ENCODE data around the gene ZNF280B.
"Not testable (repeated sequence)": the region's sequence is repeated elsewhere in the genome, so short reads cannot be mapped to it uniquely, and the experiment has no call there.

Gene ZNF280B

GRCh38 chr22:22462813-22463567 lies 45.6 kb downstream of the ZNF280B start:
- no peak for DNase-seq

- no peak for DNase-seq
These were observed 47.0 kb downstream of the ZNF280B start for GRCh38 chr22:22461583-22461982.

- no peak for DNase-seq
These were observed 47.4 kb downstream of the ZNF280B start for GRCh38 chr22:22461111-22461510.

- DNase-seq, result no peak
These were observed 47.9 kb downstream of the ZNF280B start for GRCh38 chr22:22460635-22461034.

GRCh38 chr22:22460060-22460459 lies 48.5 kb downstream of the ZNF280B start:
- no peak for DNase-seq

- DNase-seq, result no peak
These were observed 49.5 kb downstream of the ZNF280B start for GRCh38 chr22:22458896-22459588.

GRCh38 chr22:22458387-22458786 lies 50.2 kb downstream of the ZNF280B start:
- DNase-seq, result no peak

- DNase-seq, result no peak
These were observed 53.5 kb downstream of the ZNF280B start for GRCh38 chr22:22454997-22455396.

- DNase-seq, result no peak
These were observed 55.4 kb downstream of the ZNF280B start for GRCh38 chr22:22452996-22453686.

- no peak for DNase-seq
These were observed 56.3 kb downstream of the ZNF280B start for GRCh38 chr22:22452211-22452610.

- DNase-seq, result no peak
These were observed 58.2 kb downstream of the ZNF280B start for GRCh38 chr22:22450343-22450839.

GRCh38 chr22:22449819-22450218 lies 58.7 kb downstream of the ZNF280B start:
- no peak for DNase-seq

- DNase-seq, result no peak
These were observed 62.0 kb downstream of the ZNF280B start for GRCh38 chr22:22446517-22446916.

GRCh38 chr22:22444007-22444589 lies 64.4 kb downstream of the ZNF280B start:
- not testable (repeated sequence) for DNase-seq

- DNase-seq, result no peak
These were observed 65.4 kb downstream of the ZNF280B start for GRCh38 chr22:22442928-22443709.

- not testable (repeated sequence) for DNase-seq
These were observed 66.9 kb downstream of the ZNF280B start for GRCh38 chr22:22441626-22442025.

GRCh38 chr22:22440188-22440587 lies 68.4 kb downstream of the ZNF280B start:
- no peak for DNase-seq
